H9 (cell line): ENCODE data around the gene GPM6B. TPM values are rescaled to one million over a fixed set of nuclear protein-coding genes. Genes with fewer than 3 reads are reported as not detected.

Experiments
- DNase-seq: peaks from one replicate; pipeline ENCODE4 v3.0.0-alpha.2; 2017
- H2AFZ ChIP-seq: one replicate; pipeline ENCODE4 v1.6.1; 2013; ENCODE audit warnings: mild to moderate bottlenecking, low read length, control low read depth, moderate library complexity
- H2AK5ac ChIP-seq: 2 replicates; pipeline ENCODE4 v1.6.1; 2013; ENCODE audit warnings: low read length, control low read depth, mixed read lengths; ENCODE audit not compliant: insufficient read length
- H2BK120ac ChIP-seq: one replicate; pipeline ENCODE4 v1.6.1; 2013; ENCODE audit warnings: low read depth, mild to moderate bottlenecking, low read length, control low read depth, inconsistent platforms; ENCODE audit not compliant: poor library complexity, severe bottlenecking
- H2BK12ac ChIP-seq: 2 replicates; pipeline ENCODE4 v1.6.1; 2013; ENCODE audit warnings: low read length, control low read depth, mixed read lengths, low read depth; ENCODE audit not compliant: insufficient read length
- H2BK15ac ChIP-seq: 2 replicates; pipeline ENCODE4 v1.6.1; 2013; ENCODE audit warnings: low read depth, low read length, control low read depth
- H2BK20ac ChIP-seq: one replicate; pipeline ENCODE4 v1.6.1; 2013; ENCODE audit warnings: low read depth, mild to moderate bottlenecking, low read length, control low read depth, inconsistent platforms; ENCODE audit not compliant: poor library complexity, severe bottlenecking
- H2BK5ac ChIP-seq: 2 replicates; pipeline ENCODE4 v1.6.1; 2013; ENCODE audit warnings: low read length, control low read depth, mixed read lengths; ENCODE audit not compliant: insufficient read length
- H3K14ac ChIP-seq: 2 replicates; pipeline ENCODE4 v1.6.1; 2013; ENCODE audit warnings: low read length, control low read depth; ENCODE audit not compliant: insufficient read depth
- H3K18ac ChIP-seq: 2 replicates; pipeline ENCODE4 v1.6.1; 2013; ENCODE audit warnings: low read depth, mild to moderate bottlenecking, mixed read lengths, low read length, control low read depth; ENCODE audit not compliant: insufficient read length
- H3K23ac ChIP-seq: 2 replicates; pipeline ENCODE4 v1.6.1; 2013; ENCODE audit warnings: low read length, control low read depth, mixed read lengths, low read depth; ENCODE audit not compliant: insufficient read length
- H3K23me2 ChIP-seq: 2 replicates; pipeline ENCODE4 v1.6.1; 2013; ENCODE audit warnings: low read depth, mild to moderate bottlenecking, mixed read lengths, low read length, control low read depth; ENCODE audit not compliant: insufficient read length, poor library complexity, severe bottlenecking
- H3K27ac ChIP-seq: 2 replicates; pipeline ENCODE4 v1.5.1; 2013; ENCODE audit warnings: low read length, control low read depth, mixed read lengths, low read depth; ENCODE audit not compliant: insufficient read length
- H3K27me3 ChIP-seq: 2 replicates; pipeline ENCODE4 v1.6.1; 2013; ENCODE audit warnings: low read length, control low read depth, inconsistent platforms; ENCODE audit not compliant: insufficient read depth
- H3K4ac ChIP-seq: 2 replicates; pipeline ENCODE4 v1.6.1; 2013; ENCODE audit warnings: low read depth, mild to moderate bottlenecking, control low read depth, inconsistent platforms, low read length, moderate library complexity
- H3K4me1 ChIP-seq: 2 replicates; pipeline ENCODE4 v1.6.1; 2013; ENCODE audit warnings: low read length, control low read depth, inconsistent platforms; ENCODE audit not compliant: insufficient read depth
- H3K4me2 ChIP-seq: 2 replicates; pipeline ENCODE4 v1.6.1; 2013; ENCODE audit warnings: low read length, control low read depth, mixed read lengths; ENCODE audit not compliant: insufficient read length, insufficient read depth
- H3K56ac ChIP-seq: 2 replicates; pipeline ENCODE4 v1.6.1; 2013; ENCODE audit warnings: low read depth, mild to moderate bottlenecking, mixed read lengths, low read length, control low read depth; ENCODE audit not compliant: insufficient read length
- H3K79me1 ChIP-seq: 2 replicates; pipeline ENCODE4 v1.6.1; 2013; ENCODE audit warnings: low read depth, mild to moderate bottlenecking, moderate library complexity, low read length, control low read depth, inconsistent platforms; ENCODE audit not compliant: insufficient read depth, poor library complexity, severe bottlenecking
- H3K79me2 ChIP-seq: 2 replicates; pipeline ENCODE4 v1.6.1; 2013; ENCODE audit warnings: low read length, control low read depth, inconsistent platforms; ENCODE audit not compliant: insufficient read depth
- H3K9ac ChIP-seq: 2 replicates; pipeline ENCODE4 v1.6.1; 2013; ENCODE audit warnings: low read length, control low read depth, mixed read lengths; ENCODE audit not compliant: insufficient read length; ENCODE audit errors: extremely low read depth
- H3K9me3 ChIP-seq: one replicate; pipeline ENCODE4 v1.6.1; 2013; ENCODE audit warnings: low read depth, low read length, inconsistent platforms; ENCODE audit not compliant: control insufficient read depth
- H3T11ph ChIP-seq: one replicate; pipeline ENCODE4 v1.6.1; 2013; ENCODE audit warnings: mild to moderate bottlenecking, low read length, control low read depth, inconsistent platforms
- H4K20me1 ChIP-seq: one replicate; pipeline ENCODE4 v1.6.1; 2013; ENCODE audit not compliant: control insufficient read depth, insufficient read length, insufficient read depth
- H4K5ac ChIP-seq: 2 replicates; pipeline ENCODE4 v1.6.1; 2013; ENCODE audit warnings: low read depth, mild to moderate bottlenecking, mixed read lengths, low read length, control low read depth; ENCODE audit not compliant: insufficient read length
- H4K8ac ChIP-seq: replicated peaks from 2 replicates; pipeline ENCODE4 v1.6.1; 2013; ENCODE audit warnings: low read length, control low read depth, mixed read lengths, low read depth; ENCODE audit not compliant: insufficient read length
- H4K91ac ChIP-seq: 2 replicates; pipeline ENCODE4 v1.6.1; 2013; ENCODE audit warnings: low read depth, mild to moderate bottlenecking, moderate library complexity, mixed read lengths, low read length, control low read depth; ENCODE audit not compliant: insufficient read length
- H3K27ac Mint-ChIP-seq, 3 experiments: 2 replicates in 2 of 3; 3 replicates in 1 of 3; pipeline ENCODE4 v1.8.0; 2020 to 2021; ENCODE audit warnings: mixed read lengths in 3 of 3, mild to moderate bottlenecking in 1 of 3, moderate library complexity in 1 of 3
- H3K27me3 Mint-ChIP-seq: 2 replicates; pipeline ENCODE4 v1.8.0; 2021; ENCODE audit warnings: low read depth, mild to moderate bottlenecking, moderate library complexity, mixed read lengths
- H3K36me3 Mint-ChIP-seq, 3 experiments: 2 replicates in 2 of 3; 3 replicates in 1 of 3; pipeline ENCODE4 v1.8.0; 2020 to 2021; ENCODE audit warnings: low read depth in 3 of 3, mixed read lengths in 3 of 3; ENCODE audit not compliant: insufficient read depth in 1 of 3
- H3K4me1 Mint-ChIP-seq, 2 experiments: 2 replicates each; pipeline ENCODE4 v1.8.0; 2020; ENCODE audit warnings: mixed read lengths in 2 of 2
- H3K4me3 Mint-ChIP-seq, 2 experiments: 2 replicates in 1 of 2; 3 replicates in 1 of 2; pipeline ENCODE4 v1.8.0; 2020 to 2021; ENCODE audit warnings: mild to moderate bottlenecking in 2 of 2, mixed read lengths in 2 of 2, moderate library complexity in 1 of 2
- H3K9me3 Mint-ChIP-seq, 2 experiments: 2 replicates in 1 of 2; 3 replicates in 1 of 2; pipeline ENCODE4 v1.8.0; 2020; ENCODE audit warnings: mild to moderate bottlenecking in 2 of 2, mixed read lengths in 2 of 2, moderate library complexity in 1 of 2
- CTCF ChIP-seq: fragments of 200-600 bp; sonication (generic); conservative IDR thresholded peaks from 3 replicates; pipeline ENCODE4 v1.8.0; 2021; ENCODE audit warnings: antibody characterized with exemption, mild to moderate bottlenecking
- WGBS: extraction: QIAGEN DNeasy Blood & Tissue Kit; methylation state at CpG from one replicate; pipeline ENCODE4 v1.1.7; 2013; ENCODE audit warnings: missing lambda C conversion rate, low lambda C conversion rate, mixed read lengths; ENCODE audit not compliant: insufficient read length; ENCODE audit errors: extremely low coverage; 5-methylcytosine and 5-hydroxymethylcytosine counted together
- total RNA-seq: library from RNA; stranded (reverse); gene quantifications from 2 replicates; pipeline ENCODE4 v1.2.1, GENCODE V29; 2021

The GPM6B gene
- total RNA-seq, 1 experiment from 2014 or later: 73.9 TPM

- Mint-ChIP-seq H3K36me3 (peaks cover 8 to 9% (median 9%) of the 10 kb centered on the region in 3 experiments), H3K27me3 (no peaks in the 10 kb centered on the region), H3K27ac (peak overlapping the region in 2 of 3 experiments; percentile 41 to 84; a peak in 2 of 7 replicates), H3K9me3 (peaks cover 19 to 44% of the 10 kb centered on the region in 2 experiments), H3K4me1 (peaks cover 19 to 27% of the 10 kb centered on the region in 2 experiments), H3K4me3 (no peak overlapping the region)
- H3K56ac ChIP-seq: no peak overlapping the region
- no peak overlapping the region for H3K27ac ChIP-seq
- no peak overlapping the region for H2BK12ac ChIP-seq
- no CpG with 5 or more reads among the region's 2 CpGs for WGBS
- no peaks in the 10 kb centered on the region for H3K9me3 ChIP-seq
- no peak overlapping the region for H2BK5ac ChIP-seq
- no peaks in the 10 kb centered on the region for H3K23me2 ChIP-seq
- H3K14ac ChIP-seq: no peak overlapping the region
- no peaks in the 10 kb centered on the region; the same call in 1 of the 2 replicates for H3K4me1 ChIP-seq
- H3K18ac ChIP-seq: no peak overlapping the region
- 0 out of 2 replicates have a peak, but pooled peaks cover 2% of the 10 kb centered on the region for H3K79me2 ChIP-seq
- no peak overlapping the region for H4K8ac ChIP-seq
- no peak overlapping the region for H3K4me2 ChIP-seq
- H3K9ac ChIP-seq: no peak overlapping the region
- no peak overlapping the region for H3K4ac ChIP-seq
- no peak overlapping the region for H4K5ac ChIP-seq
- no peak overlapping the region for H3K23ac ChIP-seq
- TF ChIP-seq CTCF: no peak
- no peaks in the 10 kb centered on the region for H3K79me1 ChIP-seq
- H4K20me1 ChIP-seq: no peaks in the 10 kb centered on the region
- no peak overlapping the region for H2AFZ ChIP-seq
- DNase-seq: no peak
- H3T11ph ChIP-seq: no peak overlapping the region
- no peak overlapping the region for H4K91ac ChIP-seq
- no peak overlapping the region for H2BK15ac ChIP-seq
- H2BK120ac ChIP-seq: no peak overlapping the region
- no peak overlapping the region for H2AK5ac ChIP-seq
- H2BK20ac ChIP-seq: no peak overlapping the region
- H3K27me3 ChIP-seq: no peaks in the 10 kb centered on the region
Measured at GRCh38 chrX:13793897-13794296, 23.0 kb downstream of the GPM6B start.
